Cardiac muscle cell (in vitro differentiated cells and primary cell): Measurements from ENCODE around the gene OR52J3. TPM values are rescaled to one million over a fixed set of nuclear protein-coding genes. Genes with fewer than 3 reads are reported as not detected.

Experiments used
- DNase-seq, 2 donors: peaks; one replicate each; pipeline versions ENCODE4 v3.0.0 to v3.0.0-alpha.2; 2010 to 2017; ENCODE audit warnings: low read depth in 1 of 2, low spot score in 1 of 2
- H3K27ac ChIP-seq: fragments of 200-600 bp; sonication (generic); 2 replicates; pipeline ENCODE4 v1.5.1; 2016
- H3K27me3 ChIP-seq: fragments of 200-600 bp; sonication (generic); 2 replicates; pipeline ENCODE4 v1.6.0; 2016; ENCODE audit warnings: control low read depth
- H3K36me3 ChIP-seq: fragments of 200-600 bp; sonication (generic); 2 replicates; pipeline ENCODE4 v1.5.1; 2016; ENCODE audit warnings: control low read depth
- H3K4me1 ChIP-seq: fragments of 200-600 bp; sonication (generic); 2 replicates; pipeline ENCODE4 v1.8.1; 2017; ENCODE audit warnings: low read depth, mild to moderate bottlenecking, mixed run types
- H3K4me3 ChIP-seq: fragments of 200-600 bp; sonication (generic); 2 replicates; pipeline ENCODE4 v1.5.1; 2016; ENCODE audit warnings: mild to moderate bottlenecking
- H3K9me3 ChIP-seq: fragments of 200-600 bp; sonication (generic); 2 replicates; pipeline ENCODE4 v1.5.1; 2017; ENCODE audit warnings: low read depth, mild to moderate bottlenecking, control low read depth
- CTCF ChIP-seq: IDR thresholded peaks from 2 replicates; pipeline ENCODE4 v1.5.1; 2012; ENCODE audit warnings: low read depth, mild to moderate bottlenecking, low read length
- polyA plus RNA-seq: library from polyadenylated mRNA; unstranded; fragments of >200 nt; fragmentation: Nextera tagmentation; extraction: Ambion mirVana; gene quantifications from 2 replicates; pipeline ENCODE4 v1.2.1, GENCODE V29; 2016
- total RNA-seq: library from RNA; depleted of rRNA; stranded (reverse); fragments of >200 nt; gene quantifications from 2 replicates; pipeline ENCODE4 v1.2.3, GENCODE V29; 2016

Gene OR52J3
- total and polyA plus RNA-seq, 2 experiments from 2014 or later, result not detected

GRCh38 chr11:5021996-5022395 lies 24.3 kb upstream of the OR52J3 start:
- Histone ChIP-seq H3K36me3 (no peaks in the 10 kb centered on the region), H3K4me3 (no peak overlapping the region), H3K27ac (no peak overlapping the region), H3K4me1 (no peaks in the 10 kb centered on the region), H3K9me3 (no peaks in the 10 kb centered on the region), H3K27me3 (no peaks in the 10 kb centered on the region)
- no peak for DNase-seq
- no peak for TF ChIP-seq CTCF

GRCh38 chr11:5036669-5037068 lies 9.7 kb upstream of the OR52J3 start:
- Histone ChIP-seq H3K27me3 (no peaks in the 10 kb centered on the region), H3K27ac (no peak overlapping the region), H3K9me3 (no peaks in the 10 kb centered on the region), H3K4me1 (no peaks in the 10 kb centered on the region), H3K4me3 (no peak overlapping the region), H3K36me3 (no peaks in the 10 kb centered on the region)
- no peak for TF ChIP-seq CTCF
- DNase-seq, result peak in 1 of 2 donors; percentile 1

GRCh38 chr11:5037926-5038325 lies 8.4 kb upstream of the OR52J3 start:
- H3K4me3 ChIP-seq, result no peak overlapping the region
- H3K36me3 ChIP-seq, result no peaks in the 10 kb centered on the region
- no peak overlapping the region for H3K27ac ChIP-seq
- no peaks in the 10 kb centered on the region for H3K27me3 ChIP-seq
- DNase-seq, result no peak
- TF ChIP-seq CTCF, result no peak
- H3K9me3 ChIP-seq, result no peaks in the 10 kb centered on the region
- no peaks in the 10 kb centered on the region for H3K4me1 ChIP-seq

GRCh38 chr11:5038341-5038740 lies 8.0 kb upstream of the OR52J3 start:
- Histone ChIP-seq H3K36me3 (no peaks in the 10 kb centered on the region), H3K27me3 (no peaks in the 10 kb centered on the region), H3K9me3 (no peaks in the 10 kb centered on the region), H3K4me1 (no peaks in the 10 kb centered on the region), H3K27ac (no peak overlapping the region), H3K4me3 (no peak overlapping the region)
- TF ChIP-seq CTCF, result no peak
- DNase-seq, result no peak

GRCh38 chr11:5040876-5041275 lies 5.5 kb upstream of the OR52J3 start:
- no peaks in the 10 kb centered on the region for H3K36me3 ChIP-seq
- no peaks in the 10 kb centered on the region for H3K27me3 ChIP-seq
- no peak for TF ChIP-seq CTCF
- no peaks in the 10 kb centered on the region for H3K4me1 ChIP-seq
- H3K4me3 ChIP-seq, result no peak overlapping the region
- H3K27ac ChIP-seq, result no peak overlapping the region
- no peaks in the 10 kb centered on the region for H3K9me3 ChIP-seq
- DNase-seq, result no peak

GRCh38 chr11:5042091-5042490 lies 4.2 kb upstream of the OR52J3 start:
- TF ChIP-seq CTCF, result no peak
- Histone ChIP-seq H3K4me1 (no peaks in the 10 kb centered on the region), H3K9me3 (no peaks in the 10 kb centered on the region), H3K4me3 (no peak overlapping the region), H3K36me3 (no peaks in the 10 kb centered on the region), H3K27me3 (no peaks in the 10 kb centered on the region), H3K27ac (no peak overlapping the region)
- no peak for DNase-seq
